GM12875 (cell line): ENCODE measurements around the gene LENG9.

Source experiments
- H3K4me3 ChIP-seq: one replicate; pipeline ENCODE4 v1.5.1; 2011; ENCODE audit warnings: low read depth, low read length, control low read depth
- TF ChIP-seq, protein P1 (sequence below): IDR thresholded peaks from 2 replicates; pipeline ENCODE4 v1.5.1; 2011; ENCODE audit warnings: low read depth, mild to moderate bottlenecking, control low read depth, inconsistent platforms, low read length, moderate library complexity, borderline replicate concordance; ENCODE audit not compliant: insufficient read depth

LENG9 gene

DNA sequence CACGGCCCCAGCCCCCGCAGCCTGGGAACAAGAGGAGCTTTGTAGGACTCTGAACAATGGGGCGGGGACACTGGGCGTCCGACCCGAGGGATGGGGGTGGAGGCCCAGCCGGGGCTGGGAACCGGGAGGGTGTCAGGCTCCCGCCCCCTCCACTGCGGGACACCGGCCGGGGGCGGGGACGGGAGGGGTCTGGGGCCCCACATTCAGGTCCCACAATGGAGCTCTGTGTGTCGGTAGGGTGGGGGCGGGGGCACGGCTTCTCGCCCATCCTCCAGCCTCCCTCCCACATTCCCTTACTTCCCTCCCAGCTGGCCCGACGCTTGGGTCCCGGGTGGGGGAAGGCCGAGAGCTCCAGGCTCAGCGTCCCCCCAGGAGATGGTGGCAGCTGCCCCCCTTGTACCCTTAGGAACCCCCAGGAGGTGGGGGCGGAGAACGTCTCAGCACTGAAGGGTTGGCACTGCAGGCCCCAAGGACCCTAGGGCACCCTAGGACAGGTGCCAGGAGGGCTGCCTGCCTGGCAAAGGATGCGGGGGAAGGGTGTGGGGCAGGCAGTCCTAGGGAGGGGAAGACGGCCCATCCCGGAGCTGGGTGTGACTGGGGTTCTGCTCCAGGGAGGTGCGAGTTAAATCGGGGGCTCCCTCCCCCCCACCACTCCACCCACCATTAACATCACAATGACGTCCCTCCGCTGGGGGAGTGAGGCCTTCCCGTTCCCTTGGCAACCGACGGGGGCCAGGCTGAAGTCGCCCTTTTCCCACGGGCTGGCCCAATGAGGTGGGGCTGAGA, 43.0 kb downstream of the LENG9 start:
- H3K4me3 ChIP-seq: no peak overlapping the region
- TF ChIP-seq, protein P1, sequence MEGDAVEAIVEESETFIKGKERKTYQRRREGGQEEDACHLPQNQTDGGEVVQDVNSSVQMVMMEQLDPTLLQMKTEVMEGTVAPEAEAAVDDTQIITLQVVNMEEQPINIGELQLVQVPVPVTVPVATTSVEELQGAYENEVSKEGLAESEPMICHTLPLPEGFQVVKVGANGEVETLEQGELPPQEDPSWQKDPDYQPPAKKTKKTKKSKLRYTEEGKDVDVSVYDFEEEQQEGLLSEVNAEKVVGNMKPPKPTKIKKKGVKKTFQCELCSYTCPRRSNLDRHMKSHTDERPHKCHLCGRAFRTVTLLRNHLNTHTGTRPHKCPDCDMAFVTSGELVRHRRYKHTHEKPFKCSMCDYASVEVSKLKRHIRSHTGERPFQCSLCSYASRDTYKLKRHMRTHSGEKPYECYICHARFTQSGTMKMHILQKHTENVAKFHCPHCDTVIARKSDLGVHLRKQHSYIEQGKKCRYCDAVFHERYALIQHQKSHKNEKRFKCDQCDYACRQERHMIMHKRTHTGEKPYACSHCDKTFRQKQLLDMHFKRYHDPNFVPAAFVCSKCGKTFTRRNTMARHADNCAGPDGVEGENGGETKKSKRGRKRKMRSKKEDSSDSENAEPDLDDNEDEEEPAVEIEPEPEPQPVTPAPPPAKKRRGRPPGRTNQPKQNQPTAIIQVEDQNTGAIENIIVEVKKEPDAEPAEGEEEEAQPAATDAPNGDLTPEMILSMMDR: no peak

DNA sequence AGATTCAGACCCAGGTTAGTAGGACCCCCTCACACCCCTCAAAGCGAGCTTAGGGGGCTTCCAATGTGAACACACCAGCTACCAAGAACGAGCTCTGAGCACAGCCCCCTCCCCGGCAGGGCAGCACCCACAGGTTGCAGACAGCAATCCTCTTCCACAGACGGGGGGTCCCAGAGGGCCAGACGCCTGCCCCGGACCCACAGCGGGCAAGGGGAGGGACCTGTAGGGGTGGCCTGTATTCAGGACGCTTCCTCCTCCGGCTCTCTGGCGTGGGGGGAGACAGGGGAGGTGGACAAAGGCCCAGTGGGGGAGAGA, 43.6 kb downstream of the LENG9 start:
- H3K4me3 ChIP-seq: no peak overlapping the region
- TF ChIP-seq, protein P1: no peak

DNA sequence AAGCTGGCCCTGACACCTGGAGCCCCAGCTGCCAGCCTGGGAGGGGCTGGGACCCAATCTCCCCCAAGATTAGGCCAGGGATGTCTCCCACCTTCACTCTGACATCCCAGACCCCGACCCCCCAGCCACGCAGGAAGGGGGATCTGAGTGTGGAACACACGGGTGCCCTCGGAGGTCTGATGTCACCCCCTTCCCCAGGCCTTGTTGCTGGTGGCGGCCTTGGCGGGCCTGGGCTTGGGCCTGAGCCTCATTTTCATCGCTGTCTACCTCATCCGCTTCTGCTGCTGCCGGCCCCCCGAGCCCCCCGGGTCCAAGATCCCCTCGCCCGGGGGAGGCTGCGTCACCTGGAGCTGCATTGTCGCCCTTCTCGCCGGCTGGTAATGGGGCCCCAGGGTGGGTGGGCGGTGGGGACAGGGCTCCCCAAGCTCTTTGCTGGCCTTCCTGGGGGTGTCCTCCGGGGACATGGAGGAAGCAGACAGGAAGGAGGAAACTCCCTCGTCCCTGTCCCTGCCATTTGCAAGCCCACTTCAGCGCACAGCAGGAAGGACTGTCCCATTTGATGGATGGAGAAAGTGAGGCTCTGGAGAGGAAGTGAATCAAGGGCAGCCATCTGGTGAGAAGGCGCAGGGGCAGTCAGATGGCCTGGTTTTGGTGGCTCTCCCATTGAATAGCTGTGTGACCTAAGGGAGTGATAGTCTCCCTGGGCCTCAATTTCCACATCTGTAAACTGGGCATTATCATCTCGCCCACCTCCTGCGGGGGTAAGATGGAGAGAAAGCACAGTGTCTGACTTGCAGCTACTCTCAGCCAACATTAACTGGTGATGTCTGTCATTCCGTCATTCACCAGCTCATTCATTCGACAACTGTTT, 44.4 kb downstream of the LENG9 start:
- TF ChIP-seq, protein P1: no peak
- no peak overlapping the region for H3K4me3 ChIP-seq

DNA sequence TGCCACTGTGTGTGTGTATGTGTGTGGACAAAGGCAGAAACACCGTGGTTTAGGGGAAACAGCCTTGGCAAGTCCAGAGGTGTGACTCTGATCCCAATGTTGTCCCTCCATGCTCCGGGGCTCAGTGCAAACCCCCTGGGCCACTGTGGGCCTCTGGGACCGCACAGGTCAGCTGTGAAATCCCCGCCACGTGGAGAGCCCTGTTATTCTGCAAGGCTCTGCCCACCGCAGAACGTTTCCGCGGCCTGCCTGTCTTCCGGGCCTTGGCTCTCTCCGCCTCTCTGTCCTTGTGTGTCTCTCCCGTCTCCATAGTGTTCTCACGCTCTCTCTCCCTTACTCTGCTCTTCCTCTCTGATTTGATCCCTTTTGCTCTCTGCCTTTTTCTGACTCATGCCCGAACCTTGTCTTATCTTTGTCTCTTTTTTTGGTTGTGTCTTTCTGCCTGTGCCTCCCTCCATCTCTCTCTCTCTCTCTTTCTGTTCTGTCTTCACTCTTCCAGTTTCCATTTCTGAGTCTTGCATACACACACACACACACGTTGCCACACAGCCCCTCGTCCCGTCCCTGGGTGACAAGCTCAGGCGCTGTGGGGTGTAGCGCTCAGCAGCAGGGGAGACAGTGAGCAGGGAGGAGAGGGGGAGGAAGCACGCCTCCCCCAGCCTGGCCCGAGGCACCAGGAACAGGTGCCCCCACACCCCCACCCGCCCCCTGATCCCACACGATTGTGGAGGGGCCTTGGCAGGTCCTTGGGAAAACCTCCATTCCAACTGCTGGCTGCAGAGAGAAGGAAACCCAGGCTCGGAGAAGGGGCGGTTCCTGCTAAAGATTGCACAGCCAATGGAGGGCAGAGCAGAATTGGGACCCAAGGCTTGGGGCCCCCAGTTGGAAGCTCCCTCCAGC, 45.3 kb downstream of the LENG9 start:
- TF ChIP-seq, protein P1: no peak
- H3K4me3 ChIP-seq: no peak overlapping the region

DNA sequence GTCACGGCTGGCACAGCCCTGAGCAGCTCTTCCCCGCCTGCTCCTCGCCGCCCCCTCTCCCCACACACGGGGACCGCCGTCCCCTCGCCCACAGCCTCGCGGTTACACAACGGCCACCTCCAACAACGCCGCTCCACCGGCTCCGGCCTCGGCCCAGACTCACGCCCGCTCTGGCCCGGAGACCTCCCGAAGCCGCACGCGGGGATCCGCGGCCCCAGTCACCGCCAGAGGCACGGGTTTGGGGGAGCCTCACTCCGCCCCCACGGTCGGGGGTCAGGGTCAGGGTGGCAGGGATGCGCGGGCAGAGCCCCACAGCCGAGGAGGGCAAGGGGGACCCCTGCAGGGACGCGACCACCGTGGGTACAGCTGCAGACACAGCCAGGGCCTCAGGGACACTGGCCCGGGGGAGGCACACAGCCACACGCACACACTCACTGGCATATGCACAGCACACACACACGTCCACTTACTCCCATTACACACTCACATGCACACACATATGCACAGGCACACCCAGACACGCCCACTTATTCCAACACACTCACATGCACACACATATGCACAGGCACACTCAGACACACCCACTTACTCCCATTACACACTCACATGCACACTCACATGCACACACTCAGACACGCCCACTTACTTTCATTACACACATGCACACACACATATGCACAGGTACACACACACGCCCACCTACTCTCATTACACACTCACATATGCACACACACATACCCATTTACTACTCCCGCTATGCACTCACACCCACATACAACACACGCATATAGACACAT, 46.7 kb downstream of the LENG9 start:
- H3K4me3 ChIP-seq: no peak overlapping the region
- TF ChIP-seq, protein P1: no peak
